GM11168 (cell line): ENCODE results near the gene TBC1D21.

Source experiments
- in situ Hi-C: fragments of 300-500 bp; cut with MboI; formaldehyde crosslinking; loops from one replicate; pipeline ENCODE4 v1.12.0; 2022; ENCODE audit warnings: low sequenced_read_pairs; ENCODE audit not compliant: unreplicated experiment

The TBC1D21 gene

GRCh38 chr15:73886717-73887345 lies 13.5 kb downstream of the TBC1D21 start:
- in situ Hi-C loops, result no loop called here

DNA sequence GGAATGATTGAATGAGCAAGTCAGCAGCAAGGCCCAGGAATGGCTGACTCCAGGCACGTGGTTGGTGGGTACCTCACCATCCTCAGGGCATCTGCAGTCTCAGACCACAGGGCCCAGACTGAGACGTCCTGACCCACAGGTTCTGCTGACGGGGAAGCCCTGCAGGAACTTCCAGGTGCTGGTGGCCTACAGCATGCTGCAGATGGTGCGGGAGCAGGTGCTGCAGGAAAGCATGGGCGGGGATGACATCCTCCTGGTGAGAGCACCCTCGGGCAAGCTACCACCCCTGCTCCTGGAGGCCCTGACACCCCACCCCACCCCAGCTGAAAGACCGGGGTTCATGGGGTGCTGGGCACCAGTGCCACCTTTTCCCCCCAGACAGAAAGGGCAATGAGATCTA lies 14.1 kb downstream of the TBC1D21 start:
- in situ Hi-C loops, result no loop called here

GRCh38 chr15:73888224-73889041 lies 15.1 kb downstream of the TBC1D21 start:
- in situ Hi-C loops, result no loop called here

DNA sequence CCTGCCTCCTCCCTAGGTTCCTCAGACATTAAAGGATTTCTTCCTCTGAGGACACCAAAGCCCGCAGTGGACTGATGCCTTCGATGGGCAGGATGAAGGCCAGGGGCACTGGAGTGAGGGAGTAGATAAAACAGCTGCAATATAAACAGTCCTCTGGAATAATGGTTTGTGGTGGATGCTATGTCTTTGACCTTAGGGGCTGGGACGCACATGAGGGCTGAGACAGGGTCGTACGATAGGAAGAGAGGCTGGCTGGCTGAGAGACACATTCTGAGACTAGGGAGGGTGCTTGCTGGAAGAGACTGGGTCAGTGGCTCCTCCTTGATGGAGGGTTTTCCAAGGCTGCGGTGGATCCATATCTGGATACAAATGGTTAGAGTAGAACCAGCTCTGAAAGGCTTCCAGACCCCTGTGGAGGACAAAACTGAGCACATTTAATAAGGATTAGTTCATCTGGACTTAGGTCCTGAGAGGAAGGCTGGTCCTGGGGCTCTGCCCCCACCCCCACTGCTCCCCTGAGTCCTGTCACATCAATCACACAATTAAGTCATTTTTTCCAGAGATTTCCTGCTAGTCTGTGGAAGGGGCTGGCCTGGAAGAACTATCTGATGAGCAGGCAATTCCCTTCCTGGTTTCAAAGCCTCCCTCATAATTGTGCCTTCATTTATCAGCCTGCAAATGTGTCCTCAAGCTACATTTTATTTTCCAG lies 15.8 kb downstream of the TBC1D21 start:
- in situ Hi-C loops, result no loop called here

DNA sequence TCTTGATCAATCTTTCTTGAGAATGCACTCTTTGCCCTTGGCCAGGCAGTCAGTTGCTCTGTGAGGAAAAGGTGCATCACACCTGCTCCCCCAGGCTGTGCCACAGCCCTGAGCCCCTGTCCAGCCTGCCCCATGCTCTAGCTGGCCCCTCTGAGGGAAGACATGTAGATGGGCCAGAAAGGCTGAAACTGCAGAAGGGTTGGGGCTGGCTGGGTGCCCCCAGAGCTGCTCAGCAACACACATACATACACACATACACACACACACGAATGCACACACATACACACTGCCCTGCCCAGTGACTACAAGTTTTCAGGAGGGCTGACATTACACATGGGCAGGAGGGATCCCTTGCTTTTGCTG lies 16.4 kb downstream of the TBC1D21 start:
- in situ Hi-C loops, result no loop called here

DNA sequence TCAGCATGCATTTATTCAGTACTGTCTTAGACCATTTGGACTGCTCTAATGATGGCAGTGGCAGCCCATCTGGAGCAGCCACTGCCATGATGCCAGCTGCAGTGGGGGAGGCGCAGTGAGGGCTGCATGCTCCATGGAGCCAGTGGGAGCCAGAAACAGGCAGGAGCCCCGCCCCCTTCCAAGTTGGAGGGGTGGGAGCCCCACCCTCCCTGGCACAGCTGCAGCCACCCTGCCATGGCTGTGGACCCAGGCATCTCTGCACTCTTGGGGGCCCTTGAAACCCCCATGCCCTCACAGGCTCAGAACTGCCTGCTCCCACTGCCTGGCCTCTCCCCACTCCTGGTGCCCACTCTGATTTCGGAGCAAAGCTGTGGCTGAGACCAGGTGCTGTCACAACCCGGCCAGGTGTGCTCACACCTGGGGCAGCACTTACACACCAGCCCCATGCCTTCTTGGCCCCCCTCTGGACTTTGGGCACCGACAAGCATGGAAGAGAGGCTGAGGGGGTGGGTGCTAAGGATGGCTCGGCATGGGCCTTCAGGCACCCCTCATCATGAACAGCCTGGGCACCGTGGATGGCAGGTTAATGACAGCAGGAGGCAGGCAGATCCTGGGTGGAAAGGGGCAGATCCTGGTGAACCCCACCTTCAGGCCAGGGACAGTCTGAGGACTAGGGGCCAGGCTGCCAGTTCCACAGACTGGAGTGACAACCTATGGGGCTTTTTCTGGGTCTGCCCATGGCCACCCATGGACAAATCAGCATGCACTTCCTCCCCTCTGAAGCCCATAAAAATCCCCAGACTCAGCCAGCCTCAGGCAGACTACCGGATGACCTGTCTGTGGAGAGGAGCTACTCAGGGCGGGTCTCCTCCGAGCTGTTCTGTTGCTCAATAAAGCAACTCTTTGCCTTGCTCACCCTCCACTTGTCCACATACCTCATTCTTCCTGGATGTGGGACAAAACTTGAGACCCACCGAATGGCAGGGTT lies 18.3 kb downstream of the TBC1D21 start:
- in situ Hi-C loops, result no loop called here

GRCh38 chr15:73892446-73893226 lies 19.3 kb downstream of the TBC1D21 start:
- in situ Hi-C loops, result no loop called here

GRCh38 chr15:73894133-73894814 lies 20.9 kb downstream of the TBC1D21 start:
- in situ Hi-C loops, result no loop called here

DNA sequence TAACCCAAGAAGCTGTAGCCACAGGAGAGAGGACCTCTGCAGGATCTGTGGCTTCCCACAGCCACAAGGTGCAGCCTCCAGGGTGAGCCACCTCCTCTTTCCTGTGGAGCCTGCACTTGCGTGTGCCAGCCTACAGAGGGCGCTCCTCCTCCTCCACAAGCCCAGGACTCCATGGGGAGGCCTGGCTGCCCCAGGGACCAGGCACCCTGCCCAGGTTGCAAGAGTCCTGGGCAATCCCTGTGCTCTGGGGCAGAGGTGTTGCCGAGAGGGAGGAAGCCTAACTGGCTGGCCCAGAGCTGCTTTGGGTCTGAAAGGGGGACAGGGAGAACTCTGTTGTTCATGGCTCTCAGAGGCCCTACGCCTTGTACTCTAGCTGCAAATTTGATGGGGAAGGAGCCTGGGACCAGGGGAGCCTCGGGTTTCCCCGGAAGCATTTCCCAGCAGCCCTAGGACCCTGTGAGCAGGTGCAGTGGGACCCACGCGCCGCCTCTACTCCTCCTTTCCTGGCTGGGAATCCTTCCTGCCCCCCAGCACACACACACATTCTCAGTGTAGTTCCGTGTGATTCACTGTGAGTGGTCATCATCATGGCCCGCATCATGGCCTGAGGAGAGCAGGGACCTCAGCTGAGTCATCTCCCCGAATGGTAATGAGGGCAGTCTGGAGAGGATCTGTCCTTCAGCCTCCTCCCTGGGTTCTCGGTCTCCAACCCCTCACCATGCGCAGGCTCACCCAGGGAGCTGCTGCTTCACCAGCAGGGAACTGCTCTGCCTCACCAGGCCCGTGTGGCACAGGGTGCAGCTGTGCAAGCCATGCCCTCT lies 24.3 kb downstream of the TBC1D21 start:
- in situ Hi-C loops, result no loop called here

DNA sequence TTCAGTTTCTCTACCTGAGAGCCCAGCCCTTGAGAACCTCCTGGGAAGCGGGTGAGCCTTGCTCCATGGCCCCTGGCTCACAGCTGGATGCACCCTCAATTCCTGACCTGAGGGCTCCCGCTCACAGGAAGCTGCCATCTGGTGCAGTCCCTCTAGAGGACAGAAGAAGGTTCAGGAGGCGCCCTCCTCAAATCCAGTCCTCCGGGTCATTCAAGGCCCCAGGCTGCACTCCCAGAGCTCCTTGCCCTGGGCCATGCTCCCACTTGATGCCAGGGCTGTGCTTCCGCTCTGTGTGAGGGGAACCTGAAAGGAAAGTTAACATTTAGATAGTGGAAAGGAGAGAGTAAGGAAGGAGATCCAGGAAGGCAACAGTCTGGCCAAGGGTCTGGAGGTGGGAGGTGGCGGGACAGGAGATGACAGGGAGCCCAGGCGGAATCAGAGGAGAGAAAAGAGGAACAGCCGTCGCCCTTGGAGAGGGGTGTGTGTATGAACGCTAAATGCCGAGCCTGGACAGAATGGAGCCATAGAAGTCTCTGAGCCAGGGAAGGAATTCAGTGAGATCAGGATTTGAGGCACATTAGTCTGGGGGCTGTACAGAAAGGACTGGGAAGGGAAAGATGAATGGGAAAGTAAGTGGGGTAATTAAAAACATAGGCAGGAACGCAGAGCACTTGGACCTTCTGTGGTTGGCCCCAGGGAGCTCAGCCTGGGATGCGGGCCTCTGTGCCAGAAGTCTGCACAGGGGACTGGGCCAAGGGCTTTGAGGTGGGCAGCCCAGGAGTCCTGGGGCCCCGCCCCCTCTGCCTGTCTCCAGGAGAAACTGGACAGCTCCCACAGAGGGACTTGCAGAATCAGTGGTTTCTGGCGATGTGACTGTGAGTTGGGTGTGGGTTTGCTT lies 26.1 kb downstream of the TBC1D21 start:
- in situ Hi-C loops, result no loop called here

DNA sequence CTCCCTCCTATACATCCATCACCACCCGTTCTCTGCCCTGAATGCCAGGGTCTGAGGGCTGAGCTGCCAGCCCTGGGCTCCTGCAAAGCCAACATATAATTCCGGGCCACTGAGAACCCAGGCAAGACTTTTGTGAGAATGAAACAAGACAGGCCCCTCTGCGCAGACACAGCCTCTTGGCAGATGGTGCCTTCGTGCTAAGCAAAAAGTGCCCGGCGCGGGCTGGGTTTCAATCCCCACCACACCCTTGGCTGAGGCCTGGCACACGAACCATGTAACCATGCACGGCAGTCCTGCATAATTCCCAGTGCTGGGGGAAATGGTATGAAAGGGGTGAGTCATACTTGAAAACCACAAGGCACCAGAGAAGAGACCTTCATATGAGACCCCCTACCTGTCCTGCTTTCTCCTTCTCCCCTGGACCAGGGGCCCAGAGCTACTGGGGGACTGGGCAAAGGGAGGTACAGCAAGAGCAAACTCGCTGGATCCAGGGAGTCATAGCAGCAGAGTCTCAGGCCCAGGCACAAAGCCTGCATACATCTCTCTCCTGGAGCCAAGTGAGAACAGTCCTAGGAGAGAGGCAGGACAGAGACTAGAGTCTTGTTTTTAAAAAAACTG lies 26.8 kb downstream of the TBC1D21 start:
- in situ Hi-C loops, result no loop called here

- in situ Hi-C loops, result no loop called here
These were observed 27.9 kb downstream of the TBC1D21 start for GRCh38 chr15:73901126-73901810.

DNA sequence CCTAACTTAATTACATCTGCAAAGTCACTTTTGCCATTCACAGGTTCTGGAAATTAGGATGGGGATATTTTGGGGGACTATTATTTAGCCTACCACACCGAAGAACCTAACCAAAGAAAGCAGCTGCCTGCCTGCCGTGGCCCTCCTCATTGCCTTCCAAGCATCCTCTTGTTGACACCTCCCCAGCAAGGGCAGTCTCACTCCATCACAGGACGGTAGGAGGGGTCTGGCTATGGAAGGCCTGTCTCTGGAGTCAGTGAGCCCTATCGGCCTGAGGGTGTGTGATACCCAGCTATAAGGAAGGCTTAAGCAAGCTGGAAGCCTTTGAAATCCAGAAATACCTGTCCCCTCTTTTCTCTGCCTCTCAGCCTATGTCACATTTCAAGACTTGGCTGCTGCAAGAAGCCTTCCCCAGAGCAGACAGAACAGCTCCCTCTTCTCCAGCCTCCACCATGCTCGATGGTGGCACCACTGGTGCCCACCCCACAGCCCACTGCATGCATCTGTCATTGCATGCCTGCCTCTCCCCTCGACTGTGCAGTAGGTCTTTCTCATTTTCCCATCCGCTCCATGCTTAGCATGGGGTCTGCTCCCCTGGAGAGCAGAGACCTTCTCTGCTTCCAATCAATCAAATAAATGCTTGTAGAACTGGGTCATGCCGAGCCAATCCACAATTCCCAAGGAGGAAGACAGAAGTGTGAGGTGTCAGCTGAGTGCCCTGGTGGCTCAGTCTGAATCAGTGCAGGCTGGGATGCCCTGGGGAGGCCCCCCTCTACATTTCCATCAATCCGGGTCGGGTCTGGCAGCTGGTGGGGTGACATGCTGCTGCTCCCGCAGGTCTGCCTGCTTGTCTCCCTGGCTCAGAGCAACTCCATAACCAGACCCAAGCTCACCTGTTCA lies 29.0 kb downstream of the TBC1D21 start:
- in situ Hi-C loops, result no loop called here

- in situ Hi-C loops, result no loop called here
These were observed 30.9 kb downstream of the TBC1D21 start for GRCh38 chr15:73904026-73904815.
